Effector memory CD4-positive, alpha-beta T cell (primary cell): Measurements from ENCODE around the gene LPGAT1.

Experiments
- DNase-seq, 3 donors: peaks; one replicate each; pipeline ENCODE4 v3.0.0-alpha.2; 2020
- H3K27ac ChIP-seq: 2 replicates; pipeline ENCODE4 v1.7.0; 2013; ENCODE audit warnings: mild to moderate bottlenecking, low read length, moderate library complexity; ENCODE audit not compliant: insufficient read depth, poor library complexity, severe bottlenecking
- H3K27me3 ChIP-seq: replicated peaks from 2 replicates; pipeline ENCODE4 v1.7.0; 2013; ENCODE audit warnings: mild to moderate bottlenecking, low read length; ENCODE audit not compliant: insufficient read depth, control insufficient read depth, poor library complexity, severe bottlenecking
- H3K36me3 ChIP-seq: 2 replicates; pipeline ENCODE4 v1.7.0; 2013; ENCODE audit warnings: mild to moderate bottlenecking, low read length, moderate library complexity; ENCODE audit not compliant: control insufficient read depth, insufficient read depth
- H3K4me1 ChIP-seq: 2 replicates; pipeline ENCODE4 v1.7.0; 2013; ENCODE audit warnings: low read length, mild to moderate bottlenecking; ENCODE audit not compliant: control insufficient read depth, insufficient read depth, poor library complexity, severe bottlenecking
- H3K4me3 ChIP-seq: 2 replicates; pipeline ENCODE4 v1.7.0; 2013; ENCODE audit warnings: low read length, low read depth, mild to moderate bottlenecking; ENCODE audit not compliant: insufficient read depth, poor library complexity, severe bottlenecking
- H3K9me3 ChIP-seq: 2 replicates; pipeline ENCODE4 v1.7.0; 2013; ENCODE audit warnings: mild to moderate bottlenecking, low read length, moderate library complexity; ENCODE audit not compliant: control insufficient read depth

LPGAT1 gene

GRCh38 chr1:211737115-211738035, 93.2 kb downstream of the LPGAT1 start:
- no peaks in the 10 kb centered on the region for H3K36me3 ChIP-seq
- DNase-seq = no peak
- H3K4me1 ChIP-seq = peaks cover 14% of the 10 kb centered on the region
- no peaks in the 10 kb centered on the region for H3K9me3 ChIP-seq
- no peak overlapping the region for H3K4me3 ChIP-seq
- no peak overlapping the region for H3K27ac ChIP-seq
- no peaks in the 10 kb centered on the region for H3K27me3 ChIP-seq

GRCh38 chr1:211736351-211736915, 94.1 kb downstream of the LPGAT1 start:
- no peaks in the 10 kb centered on the region for H3K36me3 ChIP-seq
- no peak overlapping the region for H3K27ac ChIP-seq
- H3K9me3 ChIP-seq = no peaks in the 10 kb centered on the region
- DNase-seq = no peak
- no peaks in the 10 kb centered on the region for H3K27me3 ChIP-seq
- peaks cover 14% of the 10 kb centered on the region for H3K4me1 ChIP-seq
- H3K4me3 ChIP-seq = no peak overlapping the region

GRCh38 chr1:211735208-211736170, 95.1 kb downstream of the LPGAT1 start:
- Histone ChIP-seq H3K27ac (no peak overlapping the region), H3K36me3 (no peaks in the 10 kb centered on the region), H3K27me3 (no peaks in the 10 kb centered on the region), H3K4me3 (no peak overlapping the region), H3K4me1 (peaks cover 14% of the 10 kb centered on the region), H3K9me3 (no peaks in the 10 kb centered on the region)
- no peak for DNase-seq

GRCh38 chr1:211734791-211735190, 95.8 kb downstream of the LPGAT1 start:
- Histone ChIP-seq H3K4me3 (no peak overlapping the region), H3K27me3 (no peaks in the 10 kb centered on the region), H3K9me3 (no peaks in the 10 kb centered on the region), H3K4me1 (peaks cover 14% of the 10 kb centered on the region), H3K27ac (no peak overlapping the region), H3K36me3 (no peaks in the 10 kb centered on the region)
- no peak for DNase-seq

- no peak overlapping the region for H3K27ac ChIP-seq
- H3K27me3 ChIP-seq = no peaks in the 10 kb centered on the region
- H3K36me3 ChIP-seq = no peaks in the 10 kb centered on the region
- H3K4me1 ChIP-seq = peaks cover 14% of the 10 kb centered on the region
- no peak for DNase-seq
- H3K4me3 ChIP-seq = no peak overlapping the region
- no peaks in the 10 kb centered on the region for H3K9me3 ChIP-seq
These were observed 96.2 kb downstream of the LPGAT1 start for GRCh38 chr1:211734359-211734758.

- no peaks in the 10 kb centered on the region for H3K36me3 ChIP-seq
- no peak for DNase-seq
- H3K4me1 ChIP-seq = no peaks in the 10 kb centered on the region
- H3K27me3 ChIP-seq = no peaks in the 10 kb centered on the region
- H3K9me3 ChIP-seq = no peaks in the 10 kb centered on the region
- H3K27ac ChIP-seq = no peak overlapping the region
- H3K4me3 ChIP-seq = no peak overlapping the region
These were observed 98.1 kb downstream of the LPGAT1 start for GRCh38 chr1:211732293-211732980.

GRCh38 chr1:211731456-211732292, 98.9 kb downstream of the LPGAT1 start:
- Histone ChIP-seq H3K27me3 (no peaks in the 10 kb centered on the region), H3K36me3 (no peaks in the 10 kb centered on the region), H3K27ac (no peak overlapping the region), H3K9me3 (no peaks in the 10 kb centered on the region), H3K4me3 (no peak overlapping the region), H3K4me1 (no peaks in the 10 kb centered on the region)
- no peak for DNase-seq

GRCh38 chr1:211730347-211730746, 100.2 kb downstream of the LPGAT1 start:
- Histone ChIP-seq H3K27ac (no peak overlapping the region), H3K4me3 (no peak overlapping the region), H3K27me3 (no peaks in the 10 kb centered on the region), H3K4me1 (no peaks in the 10 kb centered on the region), H3K36me3 (no peaks in the 10 kb centered on the region), H3K9me3 (no peaks in the 10 kb centered on the region)
- no peak for DNase-seq

GRCh38 chr1:211729238-211729637, 101.3 kb downstream of the LPGAT1 start:
- H3K4me1 ChIP-seq = no peaks in the 10 kb centered on the region
- no peaks in the 10 kb centered on the region for H3K36me3 ChIP-seq
- no peak overlapping the region for H3K4me3 ChIP-seq
- no peak overlapping the region for H3K27ac ChIP-seq
- H3K9me3 ChIP-seq = no peaks in the 10 kb centered on the region
- H3K27me3 ChIP-seq = no peaks in the 10 kb centered on the region
- DNase-seq = no peak
